ENCODE measurements around the gene RNLS.

Gene RNLS

GRCh38 chr10:88347022-88347421 is 236.1 kb downstream of the RNLS start:
- TF ChIP-seq CTCF (IDR thresholded peaks at IDR 0.05) = no peak
- no peak overlapping the region for H3K4me3 Mint-ChIP-seq
- peaks cover 16% of the 10 kb centered on the region for H3K9me3 Mint-ChIP-seq
- no peak overlapping the region for H3K27ac Mint-ChIP-seq
- peaks cover 31% of the 10 kb centered on the region for H3K4me1 Mint-ChIP-seq
- H3K36me3 Mint-ChIP-seq (ENCODE audit: low read depth) = no peaks in the 10 kb centered on the region
- H3K27me3 Mint-ChIP-seq (ENCODE audit: low read depth, poor library complexity) = peaks cover 4% of the 10 kb centered on the region
- no peak for DNase-seq

- TF ChIP-seq CTCF (IDR thresholded peaks at IDR 0.05) = no peak
- peaks cover 4% of the 10 kb centered on the region for H3K27me3 Mint-ChIP-seq (ENCODE audit: low read depth, poor library complexity)
- no peak for DNase-seq
- H3K36me3 Mint-ChIP-seq (ENCODE audit: low read depth) = no peaks in the 10 kb centered on the region
- H3K27ac Mint-ChIP-seq = no peak overlapping the region
- peaks cover 31% of the 10 kb centered on the region for H3K4me1 Mint-ChIP-seq
- H3K4me3 Mint-ChIP-seq = no peak overlapping the region
- peaks cover 9% of the 10 kb centered on the region for H3K9me3 Mint-ChIP-seq
Measured at GRCh38 chr10:88346144-88346977, 236.8 kb downstream of the RNLS start.

- no peak for DNase-seq
- H3K9me3 Mint-ChIP-seq = no peaks in the 10 kb centered on the region
- H3K27ac Mint-ChIP-seq = no peak overlapping the region
- no peaks in the 10 kb centered on the region for H3K36me3 Mint-ChIP-seq (ENCODE audit: low read depth)
- peaks cover under 1% of the 10 kb centered on the region for H3K27me3 Mint-ChIP-seq (ENCODE audit: low read depth, poor library complexity)
- no peak overlapping the region for H3K4me3 Mint-ChIP-seq
- no peak for TF ChIP-seq CTCF (IDR thresholded peaks at IDR 0.05)
- peaks cover 31% of the 10 kb centered on the region for H3K4me1 Mint-ChIP-seq
Measured at GRCh38 chr10:88343761-88344484, 239.2 kb downstream of the RNLS start.

- Mint-ChIP-seq H3K27me3 (ENCODE audit: low read depth, poor library complexity) (peaks cover 2% of the 10 kb centered on the region), H3K27ac (no peak overlapping the region), H3K36me3 (ENCODE audit: low read depth) (no peaks in the 10 kb centered on the region), H3K9me3 (no peaks in the 10 kb centered on the region), H3K4me3 (no peak overlapping the region), H3K4me1 (peaks cover 20% of the 10 kb centered on the region)
- TF ChIP-seq CTCF (IDR thresholded peaks at IDR 0.05) = no peak
- no peak for DNase-seq
Measured at GRCh38 chr10:88342733-88343310, 240.3 kb downstream of the RNLS start.

GRCh38 chr10:88337134-88337533 is 246.0 kb downstream of the RNLS start:
- no peak for TF ChIP-seq CTCF (IDR thresholded peaks at IDR 0.05)
- no peak overlapping the region for H3K27ac Mint-ChIP-seq
- peaks cover 2% of the 10 kb centered on the region for H3K27me3 Mint-ChIP-seq (ENCODE audit: low read depth, poor library complexity)
- H3K36me3 Mint-ChIP-seq (ENCODE audit: low read depth) = no peaks in the 10 kb centered on the region
- H3K4me3 Mint-ChIP-seq = no peak overlapping the region
- H3K4me1 Mint-ChIP-seq = no peaks in the 10 kb centered on the region
- H3K9me3 Mint-ChIP-seq = no peaks in the 10 kb centered on the region
- DNase-seq = no peak

Measured in nephron progenitor cell (in vitro differentiated cells).